ENCODE results near the gene PPP6R2.
A peak's percentile ranks its signal among the peaks of the same experiment; 100 is the strongest.

Gene PPP6R2

GRCh38 chr22:50485221-50486131 is 142.3 kb downstream of the PPP6R2 start:
- TF ChIP-seq CTCF (conservative IDR thresholded peaks at IDR 0.05), result no peak
- H3K27ac ChIP-seq, result peak overlapping the region; percentile 24; the same call in 1 of the 2 replicates

GRCh38 chr22:50486561-50487289 is 143.6 kb downstream of the PPP6R2 start, which contains the start of gene MIOX:
MIOX (plus strand) TSS chr22:50486859; CDS start chr22:50486898, 39 bp downstream.
- no peak for TF ChIP-seq ZFX (IDR thresholded peaks at IDR 0.05)
- no peak for TF ChIP-seq CTCF (conservative IDR thresholded peaks at IDR 0.05)
- H3K27ac ChIP-seq, result peak within 1 kb of the TSS; percentile 24; the same call in 1 of the 2 replicates

GRCh38 chr22:50487290-50488005 is 144.3 kb downstream of the PPP6R2 start:
- H3K27ac ChIP-seq, result no peak overlapping the region
- TF ChIP-seq CTCF (conservative IDR thresholded peaks at IDR 0.05) (no peak), ZFX (IDR thresholded peaks at IDR 0.05) (no peak)

- H3K27ac ChIP-seq, result no peak overlapping the region
- TF ChIP-seq CTCF (conservative IDR thresholded peaks at IDR 0.05), result no peak
- TF ChIP-seq ZFX (IDR thresholded peaks at IDR 0.05), result no peak
Measured at GRCh38 chr22:50488006-50488677, 145.0 kb downstream of the PPP6R2 start.

- H3K27ac ChIP-seq, result no peak overlapping the region
- TF ChIP-seq CTCF (conservative IDR thresholded peaks at IDR 0.05), result no peak
- TF ChIP-seq ZFX (IDR thresholded peaks at IDR 0.05), result no peak
Measured at GRCh38 chr22:50488886-50489285, 145.8 kb downstream of the PPP6R2 start.

GRCh38 chr22:50489363-50490243 is 146.5 kb downstream of the PPP6R2 start:
- H3K27ac ChIP-seq, result no peak overlapping the region; the same call in 1 of the 2 replicates
- no peak for TF ChIP-seq ZFX (IDR thresholded peaks at IDR 0.05)
- no peak for TF ChIP-seq CTCF (conservative IDR thresholded peaks at IDR 0.05)

All from C4-2B (cell line).